Gastrocnemius medialis (tissue), 4 donors: Measurements from ENCODE around the gene TBL3. TPM values are rescaled to one million over a fixed set of nuclear protein-coding genes. Genes with fewer than 3 reads are reported as not detected.

ENCODE experiments used
- ATAC-seq, 2 donors: fragments of 150-250 bp; one replicate each; pipeline ENCODE4 v1.9.1; 2016
- DNase-seq, 2 donors: peaks; one replicate each; pipeline ENCODE4 v3.0.0-alpha.2; 2019
- H3K27ac ChIP-seq, 4 donors: fragments of 200-600 bp; sonication (generic); 1 replicate in 1 of 4; 2 replicates in 3 of 4; pipeline ENCODE4 v1.5.1; 2016 to 2018; ENCODE audit warnings: mild to moderate bottlenecking in 2 of 4, moderate library complexity in 1 of 4
- H3K27me3 ChIP-seq, 3 donors: fragments of 200-600 bp; sonication (generic) in 2 of 3; 1 replicate in 1 of 3; 2 replicates in 2 of 3; pipeline versions ENCODE4 v1.5.1 to v1.6.0; 2016 to 2019; ENCODE audit warnings: mild to moderate bottlenecking in 1 of 3, moderate library complexity in 1 of 3
- H3K36me3 ChIP-seq, 2 donors: fragments of 200-600 bp; sonication (generic) in 1 of 2; one replicate each; pipeline ENCODE4 v1.5.1; 2017 to 2018
- H3K4me1 ChIP-seq, 2 donors: fragments of 200-600 bp; sonication (generic) in 1 of 2; one replicate each; pipeline ENCODE4 v1.5.1; 2016 to 2017; ENCODE audit warnings: mild to moderate bottlenecking in 2 of 2
- H3K4me3 ChIP-seq, 4 donors: fragments of 200-600 bp; sonication (generic) in 3 of 4; 1 replicate in 1 of 4; 2 replicates in 3 of 4; pipeline ENCODE4 v1.5.1; 2016 to 2019; ENCODE audit warnings: mild to moderate bottlenecking in 2 of 4
- H3K9me3 ChIP-seq, 3 donors: fragments of 200-600 bp; sonication (generic) in 2 of 3; 1 replicate in 1 of 3; 2 replicates in 2 of 3; pipeline ENCODE4 v1.5.1; 2016 to 2019
- POLR2A ChIP-seq, 2 donors: fragments of 450-650 bp; IDR thresholded peaks; one replicate each; pipeline ENCODE4 v1.6.1; 2017; ENCODE audit warnings: antibody characterized with exemption in 2 of 2, mild to moderate bottlenecking in 2 of 2, moderate library complexity in 2 of 2
- in situ Hi-C, 4 donors: fragments of 200-750 bp; cut with MboI; loops; one replicate each; pipeline versions ENCODE4 v1.15.0 to v1.8.0; 2017; ENCODE audit warnings: low sequenced_read_pairs in 4 of 4
- intact Hi-C: fragments of 100-400 bp; cut with DNase I; formaldehyde crosslinking; loops from one replicate; pipeline ENCODE4 v1.15.1; 2023; ENCODE audit warnings: low total_unique reads
- total RNA-seq, 4 donors: library from RNA; depleted of rRNA; stranded (reverse); fragments of >200 nt; gene quantifications; one replicate each; pipeline versions ENCODE4 v1.1.0 to v1.2.3, GENCODE V29; 2016
- TF ChIP-seq, protein P1 (sequence below), 5 experiments: fragments of 450-650 bp in 3 of 5; fragments of 200-600 bp in 2 of 5; sonication (generic) in 2 of 5; IDR thresholded peaks in 4 of 5; conservative IDR thresholded peaks in 1 of 5; 1 replicate in 4 of 5; 2 replicates in 1 of 5; pipeline ENCODE4 v1.5.1; 2016 to 2019; ENCODE audit warnings: antibody characterized with exemption in 5 of 5, mild to moderate bottlenecking in 3 of 5, moderate library complexity in 3 of 5

The TBL3 gene
- total RNA-seq, 4 donors from 2014 or later = 48.2 to 79.5 (median 71.4) TPM

DNA sequence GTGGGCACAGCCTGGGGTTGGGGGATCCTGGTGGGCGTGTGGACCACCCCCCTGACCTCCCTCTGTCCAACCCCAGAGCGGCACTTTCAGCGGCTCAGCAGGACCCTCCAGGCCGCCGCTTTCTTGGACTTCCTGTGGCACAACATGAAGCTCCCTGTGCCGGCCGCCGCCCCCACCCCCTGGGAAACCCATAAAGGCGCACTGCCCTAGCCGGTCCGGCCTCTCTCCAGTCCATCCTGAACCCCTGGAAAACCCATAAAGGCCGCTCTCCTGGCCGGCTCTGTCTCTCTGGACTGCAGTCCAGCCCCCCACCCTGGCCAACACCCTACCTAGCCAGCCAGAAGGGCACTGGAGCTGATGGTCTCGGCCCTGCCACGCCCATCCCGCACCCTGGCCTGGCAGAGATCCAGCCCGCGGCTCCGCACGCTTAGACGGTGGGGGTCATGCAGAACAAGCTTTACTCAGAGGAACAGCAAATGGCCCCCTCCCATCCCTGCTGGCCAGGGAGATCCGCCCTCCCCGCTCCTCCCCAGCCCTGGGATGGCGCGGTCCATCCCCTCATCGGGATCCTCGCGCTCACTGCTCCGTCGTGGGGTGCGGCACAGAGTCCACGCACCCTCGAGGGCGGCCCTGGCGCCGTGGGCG is 6.7 kb downstream of the TBL3 start:
- Histone ChIP-seq H3K27me3 (no peaks in the 10 kb centered on the region), H3K36me3 (peaks cover 0 to 48% of the 10 kb centered on the region in 2 donors)
- ATAC-seq = no peak

DNA sequence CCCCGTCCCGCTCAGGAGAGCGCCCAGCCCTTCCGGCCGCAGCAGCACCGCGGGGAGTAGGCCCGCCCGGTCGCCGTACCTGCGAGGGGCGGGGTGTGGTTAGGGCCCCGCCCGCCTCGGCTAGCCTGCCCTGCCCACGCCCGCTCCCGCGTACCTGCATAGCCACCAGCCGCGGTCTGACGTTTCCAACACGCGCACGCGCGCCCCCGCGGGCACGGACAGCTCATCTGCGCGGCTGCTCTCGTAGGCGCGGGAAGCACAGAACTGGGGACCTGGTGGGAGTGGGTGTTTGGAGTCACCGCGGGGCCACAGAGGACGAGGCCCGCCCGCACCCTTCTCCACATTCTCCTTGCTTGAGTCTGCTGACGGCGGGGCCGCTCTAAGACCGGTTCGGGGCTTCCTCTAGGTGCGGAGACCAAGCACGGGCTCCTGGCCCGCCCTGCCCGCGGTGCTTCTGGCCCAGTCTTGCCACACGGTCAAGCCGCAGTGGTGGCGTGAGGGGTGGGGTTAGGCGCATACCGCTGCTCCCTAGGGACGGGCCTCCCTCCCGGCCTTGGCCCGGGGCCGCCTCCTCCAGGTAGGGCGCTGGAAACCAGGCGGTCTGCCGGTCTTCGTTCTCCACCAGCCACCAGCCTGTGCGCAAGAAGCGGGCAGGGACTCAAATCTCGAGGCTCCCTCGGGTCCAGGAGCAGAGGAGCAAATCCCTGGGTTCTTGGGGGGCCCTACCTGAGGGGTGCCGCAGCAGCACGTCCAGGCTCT is 7.6 kb downstream of the TBL3 start:
- in situ Hi-C loops (no loop called here), intact Hi-C loops (loop anchor here (10.0 kb wide), 1 partner anchor 365 kb away; the partner anchor contains the start of genes CRAMP1 and IFT140)
- H3K4me1 ChIP-seq = peaks cover 7 to 13% of the 10 kb centered on the region in 2 donors
- TF ChIP-seq, protein P1, sequence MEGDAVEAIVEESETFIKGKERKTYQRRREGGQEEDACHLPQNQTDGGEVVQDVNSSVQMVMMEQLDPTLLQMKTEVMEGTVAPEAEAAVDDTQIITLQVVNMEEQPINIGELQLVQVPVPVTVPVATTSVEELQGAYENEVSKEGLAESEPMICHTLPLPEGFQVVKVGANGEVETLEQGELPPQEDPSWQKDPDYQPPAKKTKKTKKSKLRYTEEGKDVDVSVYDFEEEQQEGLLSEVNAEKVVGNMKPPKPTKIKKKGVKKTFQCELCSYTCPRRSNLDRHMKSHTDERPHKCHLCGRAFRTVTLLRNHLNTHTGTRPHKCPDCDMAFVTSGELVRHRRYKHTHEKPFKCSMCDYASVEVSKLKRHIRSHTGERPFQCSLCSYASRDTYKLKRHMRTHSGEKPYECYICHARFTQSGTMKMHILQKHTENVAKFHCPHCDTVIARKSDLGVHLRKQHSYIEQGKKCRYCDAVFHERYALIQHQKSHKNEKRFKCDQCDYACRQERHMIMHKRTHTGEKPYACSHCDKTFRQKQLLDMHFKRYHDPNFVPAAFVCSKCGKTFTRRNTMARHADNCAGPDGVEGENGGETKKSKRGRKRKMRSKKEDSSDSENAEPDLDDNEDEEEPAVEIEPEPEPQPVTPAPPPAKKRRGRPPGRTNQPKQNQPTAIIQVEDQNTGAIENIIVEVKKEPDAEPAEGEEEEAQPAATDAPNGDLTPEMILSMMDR (IDR thresholded peaks at IDR 0.05 in 4 of 5, conservative IDR thresholded peaks at IDR 0.05 in 1 of 5) = no peak
- TF ChIP-seq POLR2A (IDR thresholded peaks at IDR 0.05) = no peak
- ATAC-seq (no peak), DNase-seq (no peak)
- H3K36me3 ChIP-seq = peaks cover 0 to 44% of the 10 kb centered on the region in 2 donors
- no peak overlapping the region for H3K27ac ChIP-seq
- no peaks in the 10 kb centered on the region for H3K9me3 ChIP-seq
- H3K4me3 ChIP-seq = no peak overlapping the region
- no peaks in the 10 kb centered on the region for H3K27me3 ChIP-seq

More for the DNA sequence above, 6.7 kb downstream of the TBL3 start:
- intact Hi-C loops = no loop called here
- Histone ChIP-seq H3K27ac (no peak overlapping the region), H3K4me3 (no peak overlapping the region), H3K4me1 (peaks cover 7 to 11% of the 10 kb centered on the region in 2 donors), H3K9me3 (no peaks in the 10 kb centered on the region)
- DNase-seq = no peak
- in situ Hi-C loops = no loop called here
- no peak for TF ChIP-seq POLR2A (IDR thresholded peaks at IDR 0.05)
- TF ChIP-seq, protein P1 (IDR thresholded peaks at IDR 0.05 in 4 of 5, conservative IDR thresholded peaks at IDR 0.05 in 1 of 5) = no peak

DNA sequence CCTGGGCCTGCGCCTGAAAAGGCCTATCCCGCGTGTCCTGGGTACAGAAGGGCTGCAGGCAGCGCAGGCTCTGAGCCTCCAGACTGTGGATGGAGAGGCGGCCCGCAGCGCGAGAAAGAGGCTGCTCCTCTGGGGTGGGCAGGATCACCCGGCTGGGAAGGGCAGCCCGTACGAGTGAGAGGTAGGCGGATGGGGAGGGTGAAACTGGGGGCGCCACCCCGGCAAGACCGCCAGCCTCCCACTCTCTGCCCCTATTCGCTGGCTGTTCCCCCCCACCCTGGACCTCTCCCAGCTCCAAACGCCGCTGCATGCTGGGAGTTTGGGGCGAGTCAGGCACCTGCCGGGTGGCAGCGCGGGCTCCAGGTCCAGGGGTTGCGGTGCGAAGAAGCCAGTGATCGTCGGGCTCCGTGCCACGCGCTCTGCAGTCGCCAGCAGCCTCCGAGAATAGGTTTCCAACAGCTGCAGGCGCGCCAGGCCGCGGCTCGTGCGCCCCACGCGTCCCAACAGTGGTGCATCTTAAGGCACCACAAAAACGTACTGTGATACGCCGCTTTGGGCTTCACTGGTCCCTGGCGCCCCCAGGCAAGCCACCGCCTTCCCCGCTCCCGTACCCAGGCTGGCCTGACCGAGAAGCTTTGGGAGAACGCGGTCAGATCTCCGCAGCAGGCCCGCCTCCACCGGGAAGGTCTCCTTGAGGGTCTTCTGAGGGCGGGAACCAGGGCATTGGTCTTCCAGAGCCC is 8.3 kb downstream of the TBL3 start:
- H3K27ac ChIP-seq = no peak overlapping the region
- DNase-seq = peak in 1 of 2 donors; percentile 64
- no peak for ATAC-seq
- TF ChIP-seq, protein P1 (IDR thresholded peaks at IDR 0.05 in 4 of 5, conservative IDR thresholded peaks at IDR 0.05 in 1 of 5) = no peak
- TF ChIP-seq POLR2A (IDR thresholded peaks at IDR 0.05) = no peak
- H3K4me3 ChIP-seq = no peak overlapping the region
- no peaks in the 10 kb centered on the region for H3K27me3 ChIP-seq
- in situ Hi-C loops = no loop called here
- H3K4me1 ChIP-seq = peaks cover 13 to 21% of the 10 kb centered on the region in 2 donors
- H3K36me3 ChIP-seq = peaks cover 0 to 37% of the 10 kb centered on the region in 2 donors
- intact Hi-C loops = loop anchor here (10.0 kb wide), 1 partner anchor 365 kb away; the partner anchor contains the start of genes CRAMP1 and IFT140
- no peaks in the 10 kb centered on the region for H3K9me3 ChIP-seq

DNA sequence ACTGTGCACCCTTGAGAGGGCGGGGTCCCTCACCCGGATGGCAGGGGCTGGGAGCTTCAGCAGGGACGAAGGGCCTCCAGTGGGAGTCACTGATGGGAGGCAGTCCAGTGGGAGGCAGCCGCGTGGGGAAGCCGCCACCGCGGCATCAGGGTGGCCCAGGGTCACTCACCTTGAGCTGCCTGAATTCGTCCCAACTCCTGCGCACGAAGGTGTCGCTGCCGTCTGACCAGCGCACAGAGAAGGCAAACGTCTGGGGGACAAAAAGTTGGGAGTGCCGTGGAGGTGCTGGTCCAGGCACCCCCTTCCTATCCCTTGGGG is 8.9 kb downstream of the TBL3 start:
- Histone ChIP-seq H3K27me3 (no peaks in the 10 kb centered on the region), H3K4me1 (peaks cover 16 to 25% of the 10 kb centered on the region in 2 donors), H3K4me3 (no peak overlapping the region), H3K9me3 (no peaks in the 10 kb centered on the region), H3K27ac (no peak overlapping the region), H3K36me3 (peaks cover 0 to 36% of the 10 kb centered on the region in 2 donors)
- intact Hi-C loops = loop anchor here (10.0 kb wide), 1 partner anchor 366 kb away; the partner anchor contains the start of genes CRAMP1 and IFT140
- in situ Hi-C loops = no loop called here
- no peak for TF ChIP-seq POLR2A (IDR thresholded peaks at IDR 0.05)
- TF ChIP-seq, protein P1 (IDR thresholded peaks at IDR 0.05 in 4 of 5, conservative IDR thresholded peaks at IDR 0.05 in 1 of 5) = no peak
- no peak for DNase-seq
- ATAC-seq = no peak
